ENCODE data around the gene CCL4. TPM values are rescaled to one million over a fixed set of nuclear protein-coding genes. Genes with fewer than 3 reads are reported as not detected.
"Not testable (repeated sequence)": the region's sequence is repeated elsewhere in the genome, so short reads cannot be mapped to it uniquely, and the experiment has no call there.

CCL4 gene
- total RNA-seq, 1 donor from 2014 or later, result not detected

- H3K4me1 Mint-ChIP-seq, result no peaks in the 10 kb centered on the region
- H3K36me3 Mint-ChIP-seq, result no peaks in the 10 kb centered on the region
- no peak overlapping the region for H3K27ac Mint-ChIP-seq
- no peak for DNase-seq (ENCODE audit: low spot score in 2 of 2, unreplicated experiment in 2 of 2)
- no peak for TF ChIP-seq CTCF (IDR thresholded peaks at IDR 0.05; ENCODE audit: unreplicated experiment)
- no peaks in the 10 kb centered on the region for H3K9me3 Mint-ChIP-seq
- H3K27me3 Mint-ChIP-seq (ENCODE audit: low read depth), result peaks cover 43% of the 10 kb centered on the region
- H3K4me3 Mint-ChIP-seq, result no peak overlapping the region
These were observed 16.8 kb upstream of the CCL4 start for GRCh38 chr17:36086791-36087190.

- not testable (repeated sequence) for H3K36me3 Mint-ChIP-seq; H3K9me3 Mint-ChIP-seq; H3K27ac Mint-ChIP-seq; H3K4me3 Mint-ChIP-seq; H3K4me1 Mint-ChIP-seq; DNase-seq (ENCODE audit: low spot score in 2 of 2, unreplicated experiment in 2 of 2)
- peaks cover 45% of the 10 kb centered on the region for H3K27me3 Mint-ChIP-seq (ENCODE audit: low read depth)
These were observed 16.2 kb upstream of the CCL4 start for GRCh38 chr17:36087471-36087870.

GRCh38 chr17:36087897-36088572 lies 15.6 kb upstream of the CCL4 start:
- H3K27ac Mint-ChIP-seq; H3K4me1 Mint-ChIP-seq; H3K4me3 Mint-ChIP-seq; DNase-seq (ENCODE audit: low spot score in 2 of 2, unreplicated experiment in 2 of 2); H3K9me3 Mint-ChIP-seq; H3K36me3 Mint-ChIP-seq: not testable (repeated sequence)
- peaks cover 46% of the 10 kb centered on the region for H3K27me3 Mint-ChIP-seq (ENCODE audit: low read depth)

GRCh38 chr17:36088670-36089338 lies 14.8 kb upstream of the CCL4 start:
- Mint-ChIP-seq H3K27me3 (ENCODE audit: low read depth) (peaks cover 49% of the 10 kb centered on the region), H3K4me1 (no peaks in the 10 kb centered on the region), H3K36me3 (no peaks in the 10 kb centered on the region), H3K9me3 (no peaks in the 10 kb centered on the region), H3K4me3 (no peak overlapping the region), H3K27ac (no peak overlapping the region)
- no peak for DNase-seq (ENCODE audit: low spot score in 2 of 2, unreplicated experiment in 2 of 2)
- TF ChIP-seq CTCF (IDR thresholded peaks at IDR 0.05; ENCODE audit: unreplicated experiment), result no peak

- Mint-ChIP-seq H3K36me3 (no peaks in the 10 kb centered on the region), H3K27ac (no peak overlapping the region), H3K27me3 (ENCODE audit: low read depth) (peaks cover 49% of the 10 kb centered on the region), H3K4me3 (no peak overlapping the region), H3K9me3 (no peaks in the 10 kb centered on the region), H3K4me1 (no peaks in the 10 kb centered on the region)
- no peak for TF ChIP-seq CTCF (IDR thresholded peaks at IDR 0.05; ENCODE audit: unreplicated experiment)
- no peak for DNase-seq (ENCODE audit: low spot score in 2 of 2, unreplicated experiment in 2 of 2)
These were observed 14.2 kb upstream of the CCL4 start for GRCh38 chr17:36089339-36089865.

- no peak within 1 kb of the TSS for H3K27ac Mint-ChIP-seq
- no peaks in the 10 kb centered on the region for H3K9me3 Mint-ChIP-seq
- H3K4me1 Mint-ChIP-seq, result no peaks in the 10 kb centered on the region
- H3K36me3 Mint-ChIP-seq, result no peaks in the 10 kb centered on the region
- no peak for DNase-seq (ENCODE audit: low spot score in 2 of 2, unreplicated experiment in 2 of 2)
- H3K27me3 Mint-ChIP-seq (ENCODE audit: low read depth), result peaks cover 53% of the 10 kb centered on the region
- TF ChIP-seq CTCF (IDR thresholded peaks at IDR 0.05; ENCODE audit: unreplicated experiment), result no peak
- no peak within 1 kb of the TSS for H3K4me3 Mint-ChIP-seq
These were observed 13.5 kb upstream of the CCL4 start, which contains the start of gene CCL3 for GRCh38 chr17:36089888-36090836. TSS of gene CCL3 (minus strand) at chr17:36090143. CDS start at chr17:36090058, 85 bp downstream.
